Measurements from ENCODE around the gene PLCL1. TPM values are rescaled to one million over a fixed set of nuclear protein-coding genes. Genes with fewer than 3 reads are reported as not detected.

PLCL1 gene
- total and polyA plus RNA-seq, 10 of the 15 experiments (the other 5 are each of a cell fraction or from before 2014, with no cell fraction given), result 0.03 to 1.5 (median 0.22) TPM

- TF ChIP-seq MTA3 (IDR thresholded peaks at IDR 0.05; ENCODE audit: borderline replicate concordance, low read length), result no peak
- TF ChIP-seq RCOR1 (conservative IDR thresholded peaks at IDR 0.05; ENCODE audit: low read depth, low read length), result no peak
- no peak for TF ChIP-seq NR2F1 (conservative IDR thresholded peaks at IDR 0.05)
- TF ChIP-seq ZBTB33 (IDR thresholded peaks at IDR 0.05), result peak; percentile 46; the same call in 1 of the 2 replicates
- no peak for TF ChIP-seq STAT1 (conservative IDR thresholded peaks at IDR 0.05)
- no peak for TF ChIP-seq FOXK2 (IDR thresholded peaks at IDR 0.05)
- no peak for TF ChIP-seq GATAD2B (conservative IDR thresholded peaks at IDR 0.05; ENCODE audit: low read depth)
- in situ Hi-C loops (cut with MboI), result no loop called here
- Histone ChIP-seq H2AFZ (ENCODE audit: control insufficient read depth, low read depth, low read length) (no peak overlapping the region), H3K36me3 (ENCODE audit: control insufficient read depth in 2 of 2, insufficient read depth in 2 of 2, low read length in 1 of 2) (no peaks in the 10 kb centered on the region), H3K79me2 (ENCODE audit: control insufficient read depth, insufficient read depth, low read length) (no peaks in the 10 kb centered on the region), H3K27ac (ENCODE audit: control insufficient read depth, insufficient read depth) (no peak overlapping the region), H3K4me3 (no peak overlapping the region), H3K27me3 (replicated peaks in 1 of 2; ENCODE audit: control insufficient read depth in 2 of 2, insufficient read depth in 2 of 2, low read length in 1 of 2) (no peaks in the 10 kb centered on the region), H3K9me3 (replicated peaks; ENCODE audit: control insufficient read depth, insufficient read depth, low read length) (peaks cover 5% of the 10 kb centered on the region; the same call in 2 of the 3 replicates), H3K4me1 (ENCODE audit: control insufficient read depth, insufficient read depth, low read length) (peaks cover 16% of the 10 kb centered on the region), H3K9ac (ENCODE audit: control insufficient read depth, insufficient read depth, low read length) (no peak overlapping the region), H3K4me2 (ENCODE audit: control insufficient read depth, insufficient read depth) (no peak overlapping the region), H4K20me1 (ENCODE audit: control insufficient read depth, insufficient read depth) (no peaks in the 10 kb centered on the region)
- intact Hi-C loops (cut with micrococcal nuclease; ENCODE audit: unreplicated experiment), result loop anchor here (5.0 kb wide), 1 partner anchor 137 kb away; no protein-coding TSS in a partner anchor
- ChIA-PET SMC1A (ENCODE audit: uncharacterized antibody, unreplicated experiment) (interaction anchor here (1.0 to 14.3 kb wide), 7 partner anchors 9 to 140 kb away, joined by 3 to 168 read pairs (median 4); no protein-coding TSS in a partner anchor), RAD21 (ENCODE audit: unreplicated experiment) (interaction anchor here (0.7 to 1.7 kb wide), 6 partner anchors 13 to 136 kb away, joined by 3 to 4 read pairs (median 4); no protein-coding TSS in a partner anchor), CTCF (interaction anchor here (1.1 to 1.8 kb wide), 4 partner anchors 17 to 82 kb away, joined by 3 to 6 read pairs (median 4); no protein-coding TSS in a partner anchor), POLR2A (interaction anchor here (0.8 kb wide), 1 partner anchor 10 kb away, joined by 4 read pairs; no protein-coding TSS in a partner anchor)
- no TSS peak for BruUV-seq (replicated peaks)
- FAIRE-seq, result no peak
- no peak for ATAC-seq
- WGBS (ENCODE audit: insufficient coverage, insufficient replicate concordance, low lambda C conversion rate, missing lambda C conversion rate), result 94% methylated on average over 2 of the region's 2 CpGs
- no peak for DNase-seq (ENCODE audit: low read depth, low spot score)
These were observed 186.0 kb downstream of the PLCL1 start for GRCh38 chr2:197990356-197990755.
